HEK293 (cell line): ENCODE measurements around the gene TPST2.

Source experiments
- GLI2 ChIP-seq: fragments of 450-650 bp; formaldehyde crosslinking; IDR thresholded peaks from 2 replicates; pipeline ENCODE4; 2017; ENCODE audit warnings: missing biosample characterization, missing genetic modification characterization, low read depth, borderline replicate concordance
- MZF1 ChIP-seq: fragments of 450-650 bp; formaldehyde crosslinking; IDR thresholded peaks from 2 replicates; pipeline ENCODE4 v1.5.1; 2017; ENCODE audit warnings: missing biosample characterization, missing genetic modification characterization, borderline replicate concordance
- TCF7L2 ChIP-seq: IDR thresholded peaks from 2 replicates; pipeline ENCODE4 v1.6.1; 2011; ENCODE audit warnings: low read depth, mild to moderate bottlenecking, inconsistent platforms, low read length, moderate library complexity, borderline replicate concordance
- ZEB2 ChIP-seq: fragments of 450-650 bp; formaldehyde crosslinking; IDR thresholded peaks from 2 replicates; pipeline ENCODE4 v1.5.1; 2016; ENCODE audit warnings: missing biosample characterization, missing genetic modification characterization
- ZFP69B ChIP-seq: fragments of 450-650 bp; formaldehyde crosslinking; IDR thresholded peaks from 2 replicates; pipeline ENCODE4 v1.5.1; 2016; ENCODE audit warnings: missing biosample characterization, missing genetic modification characterization
- ZNF223 ChIP-seq: fragments of 450-650 bp; formaldehyde crosslinking; IDR thresholded peaks from 2 replicates; pipeline ENCODE4 v1.5.1; 2016; ENCODE audit warnings: missing biosample characterization, missing genetic modification characterization
- ZNF24 ChIP-seq: fragments of 450-650 bp; formaldehyde crosslinking; IDR thresholded peaks from 2 replicates; pipeline ENCODE4 v1.5.1; 2016; ENCODE audit warnings: missing biosample characterization, missing genetic modification characterization
- ZNF311 ChIP-seq: fragments of 450-650 bp; formaldehyde crosslinking; IDR thresholded peaks from 2 replicates; pipeline ENCODE4 v1.5.1; 2017; ENCODE audit warnings: missing biosample characterization, missing genetic modification characterization, borderline replicate concordance
- ZNF404 ChIP-seq: fragments of 450-650 bp; formaldehyde crosslinking; IDR thresholded peaks from 2 replicates; pipeline ENCODE4 v1.5.1; 2017; ENCODE audit warnings: missing biosample characterization, missing genetic modification characterization
- ZNF48 ChIP-seq: fragments of 450-650 bp; formaldehyde crosslinking; IDR thresholded peaks from 2 replicates; pipeline ENCODE4 v1.5.1; 2016; ENCODE audit warnings: missing biosample characterization, missing genetic modification characterization
- ZNF510 ChIP-seq: fragments of 450-650 bp; formaldehyde crosslinking; IDR thresholded peaks from 2 replicates; pipeline ENCODE4 v1.5.1; 2018; ENCODE audit warnings: mild to moderate bottlenecking, missing genetic modification characterization, missing biosample characterization; ENCODE audit not compliant: insufficient replicate concordance
- ZNF670 ChIP-seq: fragments of 450-650 bp; formaldehyde crosslinking; IDR thresholded peaks from 2 replicates; pipeline ENCODE4 v1.5.1; 2016; ENCODE audit warnings: missing biosample characterization, missing genetic modification characterization, low read depth
- ZNF747 ChIP-seq: fragments of 450-650 bp; formaldehyde crosslinking; IDR thresholded peaks from 2 replicates; pipeline ENCODE4 v1.5.1; 2016; ENCODE audit warnings: missing biosample characterization, missing genetic modification characterization
- TF ChIP-seq, protein P1 (sequence below): fragments of 450-650 bp; formaldehyde crosslinking; IDR thresholded peaks from 2 replicates; pipeline ENCODE4 v1.5.1; 2016; ENCODE audit warnings: missing biosample characterization, missing genetic modification characterization, borderline replicate concordance
- TF ChIP-seq, protein P2 (sequence below): fragments of 450-650 bp; formaldehyde crosslinking; IDR thresholded peaks from 2 replicates; pipeline ENCODE4 v1.5.1; 2017; ENCODE audit warnings: missing biosample characterization, mild to moderate bottlenecking, missing genetic modification characterization, moderate library complexity
- TF ChIP-seq, protein P3 (sequence below): fragments of 450-650 bp; formaldehyde crosslinking; IDR thresholded peaks from 2 replicates; pipeline ENCODE4 v1.5.1; 2016; ENCODE audit warnings: missing biosample characterization, missing genetic modification characterization
- TF ChIP-seq, protein P4 (sequence below): fragments of 450-650 bp; formaldehyde crosslinking; IDR thresholded peaks from 2 replicates; pipeline ENCODE4 v1.5.1; 2016; ENCODE audit warnings: missing biosample characterization, missing genetic modification characterization
- TF ChIP-seq, protein P5 (sequence below): fragments of 450-650 bp; formaldehyde crosslinking; IDR thresholded peaks from 2 replicates; pipeline ENCODE4 v1.5.1; 2016; ENCODE audit warnings: missing biosample characterization, missing genetic modification characterization, low read depth
- TF ChIP-seq, protein P6 (sequence below): fragments of 450-650 bp; formaldehyde crosslinking; IDR thresholded peaks from 2 replicates; pipeline ENCODE4 v1.5.1; 2016; ENCODE audit warnings: missing biosample characterization, missing genetic modification characterization
- TF ChIP-seq, protein P7 (sequence below): fragments of 450-650 bp; formaldehyde crosslinking; IDR thresholded peaks from 2 replicates; pipeline ENCODE4 v1.5.1; 2017; ENCODE audit warnings: missing biosample characterization, missing genetic modification characterization

The TPST2 gene

DNA sequence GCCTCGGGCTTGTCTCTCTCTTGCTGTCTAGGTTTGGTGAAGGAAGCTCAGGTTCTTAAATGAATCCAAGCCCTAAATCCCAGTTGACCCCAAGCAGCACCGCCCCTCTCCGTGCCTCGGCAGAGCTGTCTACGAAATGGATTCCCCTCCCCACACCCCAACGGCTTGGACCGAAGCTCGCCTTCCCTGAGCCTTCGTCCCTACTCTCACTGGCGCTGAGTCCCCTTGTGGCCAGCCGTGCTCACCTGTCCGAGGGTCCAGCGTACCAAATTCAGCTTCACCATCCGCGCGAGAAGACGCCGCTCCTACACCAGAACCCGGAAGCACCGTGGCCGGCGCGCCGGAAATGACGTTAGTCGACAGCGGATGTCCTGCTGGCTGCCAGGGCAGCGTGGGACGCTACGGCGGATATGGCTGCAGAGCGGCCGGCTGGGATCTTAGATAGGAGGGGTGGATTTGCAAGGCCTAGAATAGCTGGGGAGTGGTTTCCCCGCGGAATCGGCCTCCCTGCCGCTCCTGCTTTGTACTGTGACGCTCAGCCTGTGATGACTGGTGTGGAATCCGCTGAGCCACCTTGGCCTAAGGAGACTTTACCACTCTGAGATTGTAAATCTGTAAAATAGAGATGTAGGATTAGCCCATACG, 77.7 kb downstream of the TPST2 start, which contains the start of gene TFIP11 (continued):
- TF ChIP-seq GLI2 = no peak
- no peak for TF ChIP-seq TCF7L2
- TF ChIP-seq, protein P1, sequence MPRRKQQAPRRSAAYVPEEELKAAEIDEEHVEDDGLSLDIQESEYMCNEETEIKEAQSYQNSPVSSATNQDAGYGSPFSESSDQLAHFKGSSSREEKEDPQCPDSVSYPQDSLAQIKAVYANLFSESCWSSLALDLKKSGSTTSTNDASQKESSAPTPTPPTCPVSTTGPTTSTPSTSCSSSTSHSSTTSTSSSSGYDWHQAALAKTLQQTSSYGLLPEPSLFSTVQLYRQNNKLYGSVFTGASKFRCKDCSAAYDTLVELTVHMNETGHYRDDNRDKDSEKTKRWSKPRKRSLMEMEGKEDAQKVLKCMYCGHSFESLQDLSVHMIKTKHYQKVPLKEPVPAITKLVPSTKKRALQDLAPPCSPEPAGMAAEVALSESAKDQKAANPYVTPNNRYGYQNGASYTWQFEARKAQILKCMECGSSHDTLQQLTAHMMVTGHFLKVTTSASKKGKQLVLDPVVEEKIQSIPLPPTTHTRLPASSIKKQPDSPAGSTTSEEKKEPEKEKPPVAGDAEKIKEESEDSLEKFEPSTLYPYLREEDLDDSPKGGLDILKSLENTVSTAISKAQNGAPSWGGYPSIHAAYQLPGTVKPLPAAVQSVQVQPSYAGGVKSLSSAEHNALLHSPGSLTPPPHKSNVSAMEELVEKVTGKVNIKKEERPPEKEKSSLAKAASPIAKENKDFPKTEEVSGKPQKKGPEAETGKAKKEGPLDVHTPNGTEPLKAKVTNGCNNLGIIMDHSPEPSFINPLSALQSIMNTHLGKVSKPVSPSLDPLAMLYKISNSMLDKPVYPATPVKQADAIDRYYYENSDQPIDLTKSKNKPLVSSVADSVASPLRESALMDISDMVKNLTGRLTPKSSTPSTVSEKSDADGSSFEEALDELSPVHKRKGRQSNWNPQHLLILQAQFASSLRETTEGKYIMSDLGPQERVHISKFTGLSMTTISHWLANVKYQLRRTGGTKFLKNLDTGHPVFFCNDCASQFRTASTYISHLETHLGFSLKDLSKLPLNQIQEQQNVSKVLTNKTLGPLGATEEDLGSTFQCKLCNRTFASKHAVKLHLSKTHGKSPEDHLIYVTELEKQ (tag by site-specific recombination) = no peak
- TF ChIP-seq, protein P2, sequence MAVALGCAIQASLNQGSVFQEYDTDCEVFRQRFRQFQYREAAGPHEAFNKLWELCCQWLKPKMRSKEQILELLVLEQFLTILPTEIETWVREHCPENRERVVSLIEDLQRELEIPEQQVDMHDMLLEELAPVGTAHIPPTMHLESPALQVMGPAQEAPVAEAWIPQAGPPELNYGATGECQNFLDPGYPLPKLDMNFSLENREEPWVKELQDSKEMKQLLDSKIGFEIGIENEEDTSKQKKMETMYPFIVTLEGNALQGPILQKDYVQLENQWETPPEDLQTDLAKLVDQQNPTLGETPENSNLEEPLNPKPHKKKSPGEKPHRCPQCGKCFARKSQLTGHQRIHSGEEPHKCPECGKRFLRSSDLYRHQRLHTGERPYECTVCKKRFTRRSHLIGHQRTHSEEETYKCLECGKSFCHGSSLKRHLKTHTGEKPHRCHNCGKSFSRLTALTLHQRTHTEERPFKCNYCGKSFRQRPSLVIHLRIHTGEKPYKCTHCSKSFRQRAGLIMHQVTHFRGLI (tag by site-specific recombination) = no peak
- TF ChIP-seq, protein P3, sequence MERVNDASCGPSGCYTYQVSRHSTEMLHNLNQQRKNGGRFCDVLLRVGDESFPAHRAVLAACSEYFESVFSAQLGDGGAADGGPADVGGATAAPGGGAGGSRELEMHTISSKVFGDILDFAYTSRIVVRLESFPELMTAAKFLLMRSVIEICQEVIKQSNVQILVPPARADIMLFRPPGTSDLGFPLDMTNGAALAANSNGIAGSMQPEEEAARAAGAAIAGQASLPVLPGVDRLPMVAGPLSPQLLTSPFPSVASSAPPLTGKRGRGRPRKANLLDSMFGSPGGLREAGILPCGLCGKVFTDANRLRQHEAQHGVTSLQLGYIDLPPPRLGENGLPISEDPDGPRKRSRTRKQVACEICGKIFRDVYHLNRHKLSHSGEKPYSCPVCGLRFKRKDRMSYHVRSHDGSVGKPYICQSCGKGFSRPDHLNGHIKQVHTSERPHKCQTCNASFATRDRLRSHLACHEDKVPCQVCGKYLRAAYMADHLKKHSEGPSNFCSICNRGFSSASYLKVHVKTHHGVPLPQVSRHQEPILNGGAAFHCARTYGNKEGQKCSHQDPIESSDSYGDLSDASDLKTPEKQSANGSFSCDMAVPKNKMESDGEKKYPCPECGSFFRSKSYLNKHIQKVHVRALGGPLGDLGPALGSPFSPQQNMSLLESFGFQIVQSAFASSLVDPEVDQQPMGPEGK (tag by site-specific recombination) = no peak
- TF ChIP-seq ZNF670 (tag by site-specific recombination) = no peak
- no peak for TF ChIP-seq ZNF510 (tag by site-specific recombination)
- TF ChIP-seq ZNF48 (tag by site-specific recombination) = no peak
- TF ChIP-seq, protein P4, sequence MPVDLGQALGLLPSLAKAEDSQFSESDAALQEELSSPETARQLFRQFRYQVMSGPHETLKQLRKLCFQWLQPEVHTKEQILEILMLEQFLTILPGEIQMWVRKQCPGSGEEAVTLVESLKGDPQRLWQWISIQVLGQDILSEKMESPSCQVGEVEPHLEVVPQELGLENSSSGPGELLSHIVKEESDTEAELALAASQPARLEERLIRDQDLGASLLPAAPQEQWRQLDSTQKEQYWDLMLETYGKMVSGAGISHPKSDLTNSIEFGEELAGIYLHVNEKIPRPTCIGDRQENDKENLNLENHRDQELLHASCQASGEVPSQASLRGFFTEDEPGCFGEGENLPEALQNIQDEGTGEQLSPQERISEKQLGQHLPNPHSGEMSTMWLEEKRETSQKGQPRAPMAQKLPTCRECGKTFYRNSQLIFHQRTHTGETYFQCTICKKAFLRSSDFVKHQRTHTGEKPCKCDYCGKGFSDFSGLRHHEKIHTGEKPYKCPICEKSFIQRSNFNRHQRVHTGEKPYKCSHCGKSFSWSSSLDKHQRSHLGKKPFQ = no peak
- TF ChIP-seq, protein P5, sequence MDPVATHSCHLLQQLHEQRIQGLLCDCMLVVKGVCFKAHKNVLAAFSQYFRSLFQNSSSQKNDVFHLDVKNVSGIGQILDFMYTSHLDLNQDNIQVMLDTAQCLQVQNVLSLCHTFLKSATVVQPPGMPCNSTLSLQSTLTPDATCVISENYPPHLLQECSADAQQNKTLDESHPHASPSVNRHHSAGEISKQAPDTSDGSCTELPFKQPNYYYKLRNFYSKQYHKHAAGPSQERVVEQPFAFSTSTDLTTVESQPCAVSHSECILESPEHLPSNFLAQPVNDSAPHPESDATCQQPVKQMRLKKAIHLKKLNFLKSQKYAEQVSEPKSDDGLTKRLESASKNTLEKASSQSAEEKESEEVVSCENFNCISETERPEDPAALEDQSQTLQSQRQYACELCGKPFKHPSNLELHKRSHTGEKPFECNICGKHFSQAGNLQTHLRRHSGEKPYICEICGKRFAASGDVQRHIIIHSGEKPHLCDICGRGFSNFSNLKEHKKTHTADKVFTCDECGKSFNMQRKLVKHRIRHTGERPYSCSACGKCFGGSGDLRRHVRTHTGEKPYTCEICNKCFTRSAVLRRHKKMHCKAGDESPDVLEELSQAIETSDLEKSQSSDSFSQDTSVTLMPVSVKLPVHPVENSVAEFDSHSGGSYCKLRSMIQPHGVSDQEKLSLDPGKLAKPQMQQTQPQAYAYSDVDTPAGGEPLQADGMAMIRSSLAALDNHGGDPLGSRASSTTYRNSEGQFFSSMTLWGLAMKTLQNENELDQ (tag by site-specific recombination) = no peak
- no peak for TF ChIP-seq ZNF311 (tag by site-specific recombination)
- no peak for TF ChIP-seq ZNF223 (tag by site-specific recombination)
- no peak for TF ChIP-seq MZF1 (tag by site-specific recombination)
- peak; percentile 24; the same call in 1 of the 2 replicates for TF ChIP-seq ZNF24 (tag by site-specific recombination)
- no peak for TF ChIP-seq ZFP69B (tag by site-specific recombination)
- TF ChIP-seq, protein P6, sequence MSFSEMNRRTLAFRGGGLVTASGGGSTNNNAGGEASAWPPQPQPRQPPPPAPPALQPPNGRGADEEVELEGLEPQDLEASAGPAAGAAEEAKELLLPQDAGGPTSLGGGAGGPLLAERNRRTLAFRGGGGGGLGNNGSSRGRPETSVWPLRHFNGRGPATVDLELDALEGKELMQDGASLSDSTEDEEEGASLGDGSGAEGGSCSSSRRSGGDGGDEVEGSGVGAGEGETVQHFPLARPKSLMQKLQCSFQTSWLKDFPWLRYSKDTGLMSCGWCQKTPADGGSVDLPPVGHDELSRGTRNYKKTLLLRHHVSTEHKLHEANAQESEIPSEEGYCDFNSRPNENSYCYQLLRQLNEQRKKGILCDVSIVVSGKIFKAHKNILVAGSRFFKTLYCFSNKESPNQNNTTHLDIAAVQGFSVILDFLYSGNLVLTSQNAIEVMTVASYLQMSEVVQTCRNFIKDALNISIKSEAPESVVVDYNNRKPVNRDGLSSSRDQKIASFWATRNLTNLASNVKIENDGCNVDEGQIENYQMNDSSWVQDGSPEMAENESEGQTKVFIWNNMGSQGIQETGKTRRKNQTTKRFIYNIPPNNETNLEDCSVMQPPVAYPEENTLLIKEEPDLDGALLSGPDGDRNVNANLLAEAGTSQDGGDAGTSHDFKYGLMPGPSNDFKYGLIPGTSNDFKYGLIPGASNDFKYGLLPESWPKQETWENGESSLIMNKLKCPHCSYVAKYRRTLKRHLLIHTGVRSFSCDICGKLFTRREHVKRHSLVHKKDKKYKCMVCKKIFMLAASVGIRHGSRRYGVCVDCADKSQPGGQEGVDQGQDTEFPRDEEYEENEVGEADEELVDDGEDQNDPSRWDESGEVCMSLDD = 0 out of 2 replicates have a peak, but pooled peaks have one; percentile 4
- no peak for TF ChIP-seq ZNF404 (tag by site-specific recombination)
- TF ChIP-seq ZNF747 (tag by site-specific recombination) = no peak
- TF ChIP-seq, protein P7, sequence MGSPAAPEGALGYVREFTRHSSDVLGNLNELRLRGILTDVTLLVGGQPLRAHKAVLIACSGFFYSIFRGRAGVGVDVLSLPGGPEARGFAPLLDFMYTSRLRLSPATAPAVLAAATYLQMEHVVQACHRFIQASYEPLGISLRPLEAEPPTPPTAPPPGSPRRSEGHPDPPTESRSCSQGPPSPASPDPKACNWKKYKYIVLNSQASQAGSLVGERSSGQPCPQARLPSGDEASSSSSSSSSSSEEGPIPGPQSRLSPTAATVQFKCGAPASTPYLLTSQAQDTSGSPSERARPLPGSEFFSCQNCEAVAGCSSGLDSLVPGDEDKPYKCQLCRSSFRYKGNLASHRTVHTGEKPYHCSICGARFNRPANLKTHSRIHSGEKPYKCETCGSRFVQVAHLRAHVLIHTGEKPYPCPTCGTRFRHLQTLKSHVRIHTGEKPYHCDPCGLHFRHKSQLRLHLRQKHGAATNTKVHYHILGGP (tag by site-specific recombination) = no peak
- TF ChIP-seq ZEB2 (tag by site-specific recombination) = 0 out of 2 replicates have a peak, but pooled peaks have one; percentile 42
